ENCODE results near the gene FNDC8.

- TF ChIP-seq CTCF (IDR thresholded peaks at IDR 0.05) (no peak), POLR2A (IDR thresholded peaks at IDR 0.05) (no peak)
These were observed 36.4 kb upstream of the FNDC8 start for GRCh38 chr17:35084987-35085386.

All from heart left ventricle (tissue), 13 donors.